ENCODE data around the gene G6PC3. TPM values are rescaled to one million over a fixed set of nuclear protein-coding genes. Genes with fewer than 3 reads are reported as not detected.

The G6PC3 gene
- total and polyA plus RNA-seq, 2 of the 4 experiments (the other 2 are of a cell fraction) = 20.4 to 107 TPM

GRCh38 chr17:44069974-44070454 is 521 bp upstream of the G6PC3 start:
- Histone ChIP-seq H2BK5ac (ENCODE audit: low read depth, low read length, poor library complexity, severe bottlenecking) (peak overlapping the region; percentile 62), H4K20me1 (ENCODE audit: insufficient read depth, low read length) (peaks cover 18% of the 10 kb centered on the region), H2BK20ac (ENCODE audit: low read depth, low read length) (peak overlapping the region; percentile 11; the same call in 1 of the 2 replicates), H2AK9ac (replicated peaks; ENCODE audit: low read depth, low read length, poor library complexity) (peak overlapping the region; percentile 91), H2AK5ac (ENCODE audit: low read depth, low read length) (peak overlapping the region; percentile 72), H3K27ac (ENCODE audit: insufficient read depth, low read length) (peak overlapping the region; percentile 53), H2BK15ac (ENCODE audit: low read depth, low read length) (peak overlapping the region; percentile 83; the same call in 1 of the 3 replicates), H3K27me3 (ENCODE audit: control insufficient read depth, insufficient read depth, low read length) (no peaks in the 10 kb centered on the region), H3K56ac (ENCODE audit: extremely low read depth, insufficient read depth, low read length) (peak overlapping the region; percentile 87), H3K36me3 (ENCODE audit: control insufficient read depth, insufficient read depth, low read length) (peaks cover 6% of the 10 kb centered on the region), H3K4ac (ENCODE audit: low read depth, low read length) (peak overlapping the region; percentile 98), H3K23ac (ENCODE audit: low read depth, low read length) (peak overlapping the region; percentile 91), H3K4me3 (ENCODE audit: insufficient read depth, low read depth, low read length) (peak overlapping the region; percentile 9), H3K9me3 (ENCODE audit: control insufficient read depth, insufficient read depth, low read length) (no peaks in the 10 kb centered on the region), H3K4me1 (ENCODE audit: control insufficient read depth, insufficient read depth, low read length) (peaks cover 11% of the 10 kb centered on the region), H3K79me1 (ENCODE audit: low read depth in 1 of 2, low read length in 2 of 2) (peaks cover 19 to 54% of the 10 kb centered on the region in 2 experiments; a peak in 3 of 4 replicates), H2BK120ac (ENCODE audit: low read depth, low read length) (peak overlapping the region; percentile 70), H4K5ac (ENCODE audit: low read depth, low read length) (peak overlapping the region; percentile 98), H3K9me1 (ENCODE audit: insufficient read depth, low read length) (peaks cover 6% of the 10 kb centered on the region), H3K14ac (replicated peaks; ENCODE audit: low read depth, low read length) (peak overlapping the region; percentile 97), H4K8ac (ENCODE audit: low read depth in 2 of 2, low read length in 2 of 2) (peak overlapping the region; percentile 92 to 100), H3K9ac (ENCODE audit: low read depth, low read length) (peak overlapping the region; percentile 59), H3K18ac (ENCODE audit: low read depth, low read length) (peak overlapping the region; percentile 9), H3K4me2 (ENCODE audit: low read depth, low read length) (peak overlapping the region; percentile 75), H2AFZ (replicated peaks; ENCODE audit: low read length, poor library complexity) (peak overlapping the region; percentile 84), H4K91ac (ENCODE audit: insufficient read depth, low read depth, low read length) (peak overlapping the region; percentile 88)
- TF ChIP-seq RAD21 (IDR thresholded peaks at IDR 0.05; ENCODE audit: low read length) (no peak), MAFK (IDR thresholded peaks at IDR 0.05; ENCODE audit: low read depth, low read length) (no peak), SMC3 (IDR thresholded peaks at IDR 0.05; ENCODE audit: low read depth, low read length) (no peak), ELK1 (IDR thresholded peaks at IDR 0.05; ENCODE audit: borderline replicate concordance, low read depth, low read length) (no peak), MAZ (IDR thresholded peaks at IDR 0.05; ENCODE audit: borderline replicate concordance, low read depth, low read length) (no peak), FOS (IDR thresholded peaks at IDR 0.05; ENCODE audit: low read depth, low read length) (no peak), RCOR1 (IDR thresholded peaks at IDR 0.05; ENCODE audit: insufficient replicate concordance, low read length) (no peak), MXI1 (IDR thresholded peaks at IDR 0.05; ENCODE audit: borderline replicate concordance, low read depth, low read length) (no peak), CHD1 (IDR thresholded peaks at IDR 0.05; ENCODE audit: low read depth, low read length) (no peak), CTCF (conservative IDR thresholded peaks at IDR 0.05; ENCODE audit: low read depth, low read length) (no peak), BHLHE40 (IDR thresholded peaks at IDR 0.05; ENCODE audit: low read depth, low read length) (no peak), NFE2L2 (IDR thresholded peaks at IDR 0.05; ENCODE audit: low read depth, low read length) (no peak), USF2 (IDR thresholded peaks at IDR 0.05; ENCODE audit: low read depth, low read length) (no peak), RFX5 (IDR thresholded peaks at IDR 0.05; ENCODE audit: low read depth, low read length) (no peak), CEBPB (IDR thresholded peaks at IDR 0.05; ENCODE audit: low read depth, low read length) (no peak)
- CTCF ChIA-PET = interaction anchor here (1.6 kb wide), 1 partner anchor 46 kb away, joined by 4 read pairs; no protein-coding TSS in a partner anchor
- ATAC-seq (ENCODE audit: low read depth) = no peak
- no TSS peak for BruUV-seq (replicated peaks)
- POLR2A ChIA-PET (ENCODE audit: unreplicated experiment) = no interaction called here
- intact Hi-C loops (cut with micrococcal nuclease) = loop anchor here (1.0 kb wide), 1 partner anchor 25 kb away; no protein-coding TSS in a partner anchor
- WGBS, 2 experiments (ENCODE audit: extremely low coverage in 2 of 2, insufficient read length in 1 of 2) = no CpG with 5 or more reads among the region's 7 CpGs
- dilution Hi-C loops (cut with HindIII; ENCODE audit: low sequenced_read_pairs, unreplicated experiment) = no loop called here
- DNase-seq = no peak
- in situ Hi-C loops (cut with MboI; ENCODE audit: low sequenced_read_pairs) = no loop called here

Data from IMR-90 (cell line).